Measurements from ENCODE around the gene CPXM2.
A peak's percentile ranks its signal among the peaks of the same experiment; 100 is the strongest.

The CPXM2 gene

GRCh38 chr10:123891144-123892071 lies at the start of gene CPXM2:
CPXM2 (minus strand) TSS chr10:123891807; CDS start chr10:123891659, 148 bp downstream.
- DNase-seq = no peak

GRCh38 chr10:123939591-123939990 lies 48.0 kb upstream of the CPXM2 start:
- DNase-seq = no peak

GRCh38 chr10:123938890-123939289 lies 47.3 kb upstream of the CPXM2 start:
- DNase-seq = peak in 1 of 58 donors; percentile 21

- DNase-seq = no peak
Observed at GRCh38 chr10:123936426-123936825, 44.8 kb upstream of the CPXM2 start.

- no peak for DNase-seq
Observed at GRCh38 chr10:123935680-123936079, 44.1 kb upstream of the CPXM2 start.

- DNase-seq = no peak
Observed at GRCh38 chr10:123934846-123935245, 43.2 kb upstream of the CPXM2 start.

GRCh38 chr10:123930340-123931001 lies 38.9 kb upstream of the CPXM2 start:
- no peak for DNase-seq

GRCh38 chr10:123929791-123930190 lies 38.2 kb upstream of the CPXM2 start:
- DNase-seq = no peak

GRCh38 chr10:123928427-123928826 lies 36.8 kb upstream of the CPXM2 start:
- no peak for DNase-seq

GRCh38 chr10:123926401-123927264 lies 35.0 kb upstream of the CPXM2 start:
- no peak for DNase-seq

GRCh38 chr10:123922126-123922525 lies 30.5 kb upstream of the CPXM2 start:
- DNase-seq = no peak

- no peak for DNase-seq
Observed at GRCh38 chr10:123916775-123917174, 25.2 kb upstream of the CPXM2 start.

- peak in 10 of 58 donors; percentile 12 to 48 (median 20) for DNase-seq
Observed at GRCh38 chr10:123913688-123914268, 22.2 kb upstream of the CPXM2 start.

GRCh38 chr10:123912871-123913270 lies 21.3 kb upstream of the CPXM2 start:
- DNase-seq = no peak

- DNase-seq = no peak
Observed at GRCh38 chr10:123912466-123912865, 20.9 kb upstream of the CPXM2 start.

GRCh38 chr10:123911866-123912265 lies 20.3 kb upstream of the CPXM2 start:
- no peak for DNase-seq

- DNase-seq = no peak
Observed at GRCh38 chr10:123909866-123910265, 18.3 kb upstream of the CPXM2 start.

GRCh38 chr10:123909426-123909825 lies 17.8 kb upstream of the CPXM2 start:
- no peak for DNase-seq

- DNase-seq = no peak
Observed at GRCh38 chr10:123908379-123908778, 16.8 kb upstream of the CPXM2 start.

- no peak for DNase-seq
Observed at GRCh38 chr10:123906884-123907652, 15.5 kb upstream of the CPXM2 start.

All from anterior cingulate cortex (tissue), 58 donors.